ENCODE measurements around the gene SAPCD2. TPM values are rescaled to one million over a fixed set of nuclear protein-coding genes. Genes with fewer than 3 reads are reported as not detected.

Gene SAPCD2
- polyA plus RNA-seq, 4 donors = 4.5 to 8.3 (median 5.7) TPM

DNA sequence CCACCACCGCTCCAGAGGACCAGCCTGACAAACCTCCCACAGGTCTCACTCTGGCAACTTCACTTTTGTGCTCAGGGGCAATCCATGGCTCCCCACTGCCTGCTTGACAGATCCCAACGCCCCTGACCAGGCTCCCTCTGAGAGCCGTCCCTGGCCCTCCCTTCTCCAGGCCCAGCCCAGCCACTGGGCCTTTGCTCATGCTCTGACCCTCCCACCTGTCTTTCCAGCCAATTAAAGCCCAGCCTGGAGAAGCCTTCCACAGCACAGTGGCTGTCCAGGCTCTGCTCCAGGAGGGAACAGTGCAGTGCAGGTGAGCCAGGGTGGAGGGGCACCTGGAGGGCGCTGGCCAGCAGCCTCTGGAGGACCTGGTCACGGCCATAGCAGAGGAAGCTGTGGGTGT lies 19.8 kb downstream of the SAPCD2 start:
- no peak for DNase-seq (ENCODE audit: low read depth in 4 of 4, low spot score in 3 of 4)

DNA sequence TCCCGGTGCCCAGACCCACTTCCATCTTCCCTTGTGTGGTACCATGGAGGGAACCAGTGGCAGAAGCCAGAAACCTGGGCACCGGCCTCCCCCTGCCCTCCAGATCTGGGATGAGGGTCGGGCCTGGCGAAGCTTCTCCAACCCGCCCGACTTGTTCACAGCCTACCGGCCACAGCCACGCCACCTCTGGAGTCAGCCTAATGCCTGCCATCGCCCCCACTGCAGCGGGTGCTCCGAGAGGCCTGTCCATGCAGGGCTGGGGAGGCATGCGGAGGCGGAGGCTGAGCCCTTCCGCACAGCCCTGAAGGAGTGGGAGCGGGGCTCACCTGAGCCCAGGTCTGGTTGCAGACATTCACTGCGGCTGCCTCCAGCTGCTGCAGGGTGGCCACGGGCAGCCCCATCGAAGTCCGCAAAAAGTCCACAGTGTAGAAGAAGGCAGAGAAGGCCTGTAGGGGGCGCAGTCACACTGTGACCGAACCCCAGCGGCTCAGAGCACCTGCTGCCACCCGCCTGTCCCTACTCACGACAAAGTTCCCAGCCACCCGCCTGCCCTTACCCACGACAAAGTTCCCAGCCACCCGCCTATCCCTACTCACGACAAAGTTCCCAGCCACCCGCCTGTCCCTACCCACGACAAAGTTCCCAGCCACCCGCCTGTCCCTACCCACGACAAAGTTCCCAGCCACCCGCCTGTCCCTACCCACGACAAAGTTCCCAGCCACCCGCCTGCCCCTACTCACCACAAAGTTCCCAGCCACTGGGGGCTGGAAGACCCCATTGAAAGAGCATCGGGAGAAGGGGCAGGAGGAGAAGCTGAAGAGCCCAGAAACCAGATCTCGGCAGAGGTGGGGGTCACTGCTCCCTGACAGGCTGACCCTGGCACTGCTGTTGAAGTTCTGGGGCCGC lies 20.6 kb downstream of the SAPCD2 start:
- no peak for DNase-seq (ENCODE audit: low read depth in 4 of 4, low spot score in 3 of 4)

DNA sequence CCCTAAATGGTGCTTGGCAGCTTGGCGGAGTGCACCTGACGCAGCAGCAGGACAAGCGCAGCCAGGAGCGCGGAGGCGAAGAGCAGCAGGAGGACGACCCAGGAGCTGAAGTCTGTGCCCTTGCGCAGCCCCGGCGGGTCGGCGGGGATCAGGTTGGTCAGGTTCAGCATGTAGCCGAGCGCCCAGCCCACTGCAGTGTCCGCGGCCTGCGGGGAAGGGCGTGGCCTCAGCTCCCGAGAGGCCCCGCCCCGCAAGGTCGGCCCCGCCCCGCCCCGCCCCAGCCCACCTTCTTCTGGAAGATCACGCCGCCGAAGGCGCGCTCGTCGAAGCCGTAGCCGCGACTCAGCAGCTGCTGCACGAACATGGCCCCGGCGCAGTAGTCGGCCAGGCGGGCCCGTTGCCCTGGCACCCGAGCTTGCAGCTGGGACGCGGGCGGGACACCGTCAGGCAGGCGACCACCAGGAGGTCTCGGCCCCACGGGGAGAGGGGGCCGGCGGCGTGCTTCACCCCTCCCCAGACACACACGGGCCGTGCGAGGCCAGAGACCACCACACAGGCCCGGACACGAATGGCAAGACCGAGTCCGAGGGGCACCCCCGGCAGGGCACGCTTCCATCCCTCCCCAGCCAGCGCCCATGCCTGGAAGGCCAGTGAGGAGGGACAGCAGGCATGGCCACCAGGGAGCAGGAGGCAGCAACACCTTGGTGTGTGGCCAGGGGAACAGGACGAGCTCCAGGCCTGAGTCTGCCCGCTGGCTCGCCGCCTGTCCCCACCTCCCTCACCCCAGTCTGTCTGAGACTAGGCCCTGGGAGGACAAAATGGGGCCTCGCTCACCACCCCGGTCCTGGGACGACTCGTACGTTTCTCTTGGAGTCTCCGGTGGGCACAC lies 21.5 kb downstream of the SAPCD2 start:
- DNase-seq (ENCODE audit: low read depth in 4 of 4, low spot score in 3 of 4) = no peak

DNA sequence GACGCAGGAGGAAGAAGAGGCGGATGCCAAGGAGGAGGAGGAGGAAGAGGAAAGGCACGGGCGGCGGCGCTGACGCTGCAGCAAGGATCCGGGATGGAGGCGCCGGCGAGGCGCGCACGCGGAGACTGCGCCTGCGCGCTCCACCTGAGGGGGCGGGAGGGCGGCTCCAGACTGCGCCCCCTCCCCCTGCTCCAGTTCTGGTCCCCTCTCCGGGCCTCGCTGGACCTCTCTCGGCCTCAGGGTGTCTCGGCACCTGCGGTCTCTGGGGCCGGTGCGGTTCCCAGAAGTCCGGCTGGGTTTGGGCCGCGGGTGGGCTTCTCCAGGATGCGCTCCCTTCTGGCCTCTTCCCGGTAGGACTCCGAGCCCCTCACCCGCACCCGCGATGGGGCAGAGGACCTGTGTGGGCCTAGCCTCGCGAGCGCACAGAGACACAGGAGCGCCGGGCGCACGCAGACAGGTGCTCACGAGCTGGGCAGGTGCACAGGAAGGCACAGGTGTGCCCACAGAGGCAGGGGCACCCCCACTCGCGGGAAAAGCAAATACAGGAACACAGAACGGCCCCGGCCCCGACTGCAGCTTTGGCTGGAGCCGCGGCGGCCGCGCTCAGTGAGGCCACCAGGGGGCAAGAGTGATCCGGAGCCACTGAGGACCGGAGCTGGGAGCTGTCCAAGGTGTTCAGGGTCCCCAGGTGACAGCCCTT lies 24.1 kb downstream of the SAPCD2 start, which contains the start of gene NPDC1:
TSS of gene NPDC1 (minus strand) at position 90 of the 700 bp plus-strand sequence. CDS start 188 bp downstream, outside the sequence.
- no peak for DNase-seq (ENCODE audit: low read depth in 4 of 4, low spot score in 3 of 4)

DNA sequence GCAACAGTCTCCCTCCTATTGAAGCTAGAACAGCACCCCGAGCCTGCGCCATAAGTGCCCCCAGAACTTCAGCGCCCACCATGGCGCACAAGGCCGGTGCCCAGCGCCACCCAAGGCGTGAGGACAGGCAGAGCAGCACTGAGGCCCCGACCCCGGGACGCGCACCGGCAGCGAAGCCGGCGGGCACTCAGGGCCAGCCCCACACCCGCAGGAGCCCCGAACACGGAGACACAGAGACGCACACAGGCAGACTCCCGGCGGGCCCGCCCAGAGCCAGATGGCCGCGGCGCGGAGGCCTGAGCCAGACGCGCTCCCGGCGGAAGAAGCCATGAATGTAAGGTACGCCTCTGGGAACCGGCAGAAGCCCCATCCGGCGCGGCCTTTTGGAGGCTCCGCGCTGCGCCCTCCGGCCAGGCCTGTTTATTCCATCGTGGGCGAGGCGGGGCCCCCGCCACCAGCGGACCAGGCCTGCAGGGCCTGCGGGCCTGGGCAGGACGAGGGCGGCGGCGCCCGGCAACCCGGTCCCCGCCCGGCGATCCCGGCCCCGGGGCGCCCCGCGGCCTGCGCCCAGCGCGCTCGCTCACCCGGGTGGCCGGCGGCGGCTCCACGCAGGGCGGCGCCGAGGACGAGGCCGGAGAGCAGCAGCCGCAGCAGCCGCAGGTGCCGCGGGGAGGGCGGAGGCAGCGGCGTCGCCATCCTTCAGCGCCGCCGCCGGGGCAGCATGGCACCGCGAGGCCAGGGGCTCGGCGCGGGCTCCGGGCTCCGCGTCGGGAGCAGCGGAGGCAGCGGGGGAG lies 24.9 kb downstream of the SAPCD2 start:
- DNase-seq (ENCODE audit: low read depth in 4 of 4, low spot score in 3 of 4) = no peak

DNA sequence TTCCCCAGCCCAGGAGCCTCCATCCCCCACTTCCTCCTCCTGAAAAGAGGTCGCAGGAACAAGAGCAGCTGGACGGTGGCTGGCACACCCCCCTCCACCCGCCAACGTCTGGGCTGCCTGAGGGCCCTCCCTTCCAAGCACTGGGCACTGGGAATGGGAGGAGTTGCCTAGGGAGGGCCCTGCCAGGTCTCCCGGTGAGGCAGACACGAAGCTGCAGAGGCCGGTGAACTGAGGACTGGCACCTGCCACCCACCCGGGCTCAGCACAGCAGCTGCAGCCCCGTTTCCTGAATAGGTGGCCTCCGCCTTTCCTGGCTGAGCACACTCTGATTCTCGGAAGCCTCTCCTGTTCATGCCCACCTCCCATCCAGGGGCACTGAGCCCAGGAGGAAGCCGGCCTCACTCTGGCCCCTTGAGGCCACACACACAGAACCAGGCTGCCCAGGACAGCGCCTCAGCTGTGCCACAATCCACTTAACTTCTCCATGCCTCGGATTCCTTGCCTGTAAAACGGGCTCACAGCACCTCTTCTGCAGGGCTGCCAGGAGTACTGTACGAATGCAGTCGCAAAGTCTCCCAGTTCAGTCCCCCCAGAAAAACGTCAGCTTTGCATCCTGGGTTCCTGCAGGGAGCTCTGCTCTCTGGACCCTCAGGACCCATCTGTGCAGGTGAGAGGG lies 25.7 kb downstream of the SAPCD2 start:
- no peak for DNase-seq (ENCODE audit: low read depth in 4 of 4, low spot score in 3 of 4)

DNA sequence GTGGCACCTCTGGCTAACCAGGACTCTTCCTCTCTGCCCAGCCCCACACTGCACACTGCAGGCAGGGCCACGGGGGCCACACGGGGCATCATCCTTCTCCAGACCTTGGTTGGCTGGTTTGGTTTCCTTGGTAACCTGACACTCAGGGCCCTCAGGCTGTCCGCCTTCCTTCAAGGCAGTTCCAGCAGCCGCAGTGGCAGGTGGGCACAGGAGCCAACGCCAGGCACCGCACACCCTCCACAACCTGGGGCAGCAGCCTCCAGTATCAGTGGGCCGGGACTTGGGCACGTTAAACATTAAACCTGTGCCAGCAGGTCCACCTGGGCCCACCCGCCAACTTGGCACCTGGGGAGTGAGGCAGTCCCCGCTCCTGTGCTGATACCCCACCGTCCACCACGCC lies 26.3 kb downstream of the SAPCD2 start:
- no peak for DNase-seq (ENCODE audit: low read depth in 4 of 4, low spot score in 3 of 4)

DNA sequence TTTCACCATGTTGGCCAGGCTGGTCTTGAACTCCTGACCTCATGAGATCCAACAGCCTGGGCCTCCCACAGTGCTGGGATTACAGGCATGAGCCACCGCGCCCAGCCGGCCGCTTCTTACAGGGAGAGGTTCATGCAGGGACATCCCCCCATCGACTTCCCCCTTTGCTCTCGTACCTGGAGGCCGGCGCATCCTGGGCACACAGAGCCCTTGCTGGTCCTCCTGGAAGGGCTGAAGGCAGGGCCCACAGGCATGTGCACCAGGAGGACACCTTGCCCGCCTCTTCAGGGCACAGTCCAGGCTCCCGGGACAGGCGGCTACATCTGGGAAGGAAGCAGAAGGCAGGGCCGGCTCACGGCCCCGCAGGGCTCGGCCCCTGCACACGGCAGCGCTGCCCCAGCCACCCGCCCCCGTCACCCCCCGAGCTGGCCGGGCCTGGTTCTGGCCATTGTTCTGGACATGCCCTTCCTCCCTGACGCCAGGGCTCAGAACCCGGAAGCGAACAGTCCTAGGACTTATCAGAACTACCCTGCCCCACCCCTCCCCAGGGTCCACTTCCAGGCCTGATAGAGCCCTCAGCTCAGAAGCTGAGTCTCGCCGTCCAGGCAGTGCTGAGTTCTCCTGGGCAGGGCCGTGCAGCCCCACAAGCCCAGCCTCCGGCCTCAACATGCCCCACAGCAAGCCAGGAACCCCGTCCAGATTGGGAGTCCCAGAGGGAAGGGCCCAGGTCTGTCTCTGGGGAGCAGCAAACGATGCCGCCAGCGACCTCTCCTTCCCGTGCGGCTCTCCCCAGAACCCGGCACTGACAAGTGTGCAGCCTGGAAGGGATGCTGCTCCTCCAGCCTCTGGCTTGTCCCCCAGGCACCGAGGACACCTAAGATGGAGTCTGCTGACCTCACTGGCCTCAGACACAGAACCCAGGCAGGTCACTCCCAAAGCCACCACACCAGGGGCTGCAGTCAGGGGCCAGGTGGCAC lies 27.3 kb downstream of the SAPCD2 start:
- no peak for DNase-seq (ENCODE audit: low read depth in 4 of 4, low spot score in 3 of 4)

DNA sequence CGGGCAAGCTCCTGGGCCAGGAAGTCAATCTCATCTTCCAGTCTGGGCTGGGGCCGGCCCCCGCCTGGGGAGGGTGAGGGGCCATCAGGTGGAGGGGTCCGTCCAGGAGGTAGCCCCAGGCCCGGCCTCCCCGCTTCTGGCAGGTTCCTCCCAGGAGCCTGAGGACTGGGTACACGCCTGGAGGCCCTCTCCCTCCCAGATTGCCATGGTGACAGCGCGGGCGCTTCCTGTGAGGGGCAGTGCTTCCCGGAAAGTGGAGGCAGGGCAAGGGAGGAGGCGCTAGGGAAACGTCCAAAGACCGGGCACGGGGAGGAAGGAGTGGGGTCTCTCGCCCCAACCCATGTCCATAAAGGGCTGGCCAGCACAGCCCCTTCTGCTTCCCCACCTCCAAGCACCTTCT lies 29.2 kb downstream of the SAPCD2 start:
- DNase-seq (ENCODE audit: low read depth in 4 of 4, low spot score in 3 of 4) = no peak

DNA sequence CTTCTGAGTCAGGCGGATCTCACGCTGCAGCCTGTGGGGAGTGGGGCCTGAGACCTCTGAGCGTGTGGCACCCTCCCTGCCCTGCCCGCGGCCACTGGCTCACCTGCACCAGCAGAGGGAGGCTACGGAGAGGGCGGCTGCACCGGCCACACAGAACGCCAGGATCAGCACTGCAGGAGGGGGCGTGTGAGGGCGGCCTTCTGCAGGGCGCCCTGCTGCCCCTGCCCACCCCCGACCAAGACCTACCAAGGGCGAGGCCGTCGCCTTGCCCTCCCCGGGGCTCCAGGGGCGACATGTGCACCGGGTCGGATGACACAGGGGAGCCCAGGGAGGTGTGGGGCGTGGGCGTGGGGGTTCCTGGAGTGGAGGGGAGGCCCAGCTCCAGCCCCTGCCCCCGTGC lies 29.8 kb downstream of the SAPCD2 start:
- no peak for DNase-seq (ENCODE audit: low read depth in 4 of 4, low spot score in 3 of 4)

DNA sequence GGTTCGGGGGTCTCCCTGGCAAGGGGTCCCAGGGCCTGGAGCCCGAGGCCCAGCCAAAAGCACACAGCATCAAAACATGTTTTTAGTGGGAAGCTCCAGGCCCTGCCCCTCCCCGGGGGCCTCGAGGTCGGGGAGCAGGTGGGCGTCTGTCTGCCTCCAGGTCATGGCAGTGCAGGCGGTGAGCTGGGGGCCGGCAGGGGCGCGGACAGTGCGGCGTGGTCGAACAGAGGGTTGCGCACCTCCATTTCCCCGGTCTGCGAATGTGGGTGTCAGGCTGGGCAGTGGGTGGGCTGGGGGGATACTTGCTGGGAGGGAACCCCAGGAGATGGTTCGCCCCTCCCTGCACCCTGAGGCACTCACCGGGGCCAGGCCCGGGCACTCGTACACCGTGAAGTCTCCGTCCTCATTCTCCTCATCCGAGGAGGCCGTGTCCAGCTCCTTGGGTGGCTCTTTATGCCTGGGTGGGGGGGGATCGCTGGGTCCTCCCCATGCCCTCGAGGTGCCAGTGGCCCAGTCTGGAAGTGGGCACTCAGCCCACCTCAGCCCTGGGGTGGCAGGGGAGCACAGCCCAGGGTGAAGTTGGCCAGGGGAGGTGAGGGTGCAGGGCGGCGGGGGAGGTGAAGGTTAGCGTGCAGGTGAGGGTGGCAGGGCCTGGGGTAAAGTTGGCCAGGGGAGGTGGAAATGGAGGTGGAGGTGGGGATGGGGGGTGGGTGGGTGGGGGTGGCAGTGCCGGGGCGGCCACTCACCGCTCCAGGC lies 30.6 kb downstream of the SAPCD2 start:
- no peak for DNase-seq (ENCODE audit: low read depth in 4 of 4, low spot score in 3 of 4)

DNA sequence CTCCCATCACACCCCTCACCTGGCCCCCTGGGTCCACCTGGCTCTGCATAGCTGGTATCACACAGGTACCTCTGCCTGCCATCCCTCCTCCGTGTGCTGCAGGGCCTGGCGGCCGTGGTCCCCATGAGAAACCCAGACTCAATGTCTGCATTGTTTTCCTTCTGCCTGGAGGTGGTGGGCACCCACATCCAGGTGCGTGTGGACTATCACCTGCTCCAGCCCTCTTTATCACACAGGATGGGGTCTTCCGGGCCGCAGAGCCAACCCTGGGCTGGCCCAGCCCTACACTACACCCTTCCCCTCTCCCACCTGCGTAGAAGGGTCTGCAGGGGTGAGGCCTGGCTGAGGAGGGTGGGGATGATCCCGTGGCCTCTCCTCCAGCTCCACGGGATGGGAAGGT lies 31.4 kb downstream of the SAPCD2 start:
- no peak for DNase-seq (ENCODE audit: low read depth in 4 of 4, low spot score in 3 of 4)

DNA sequence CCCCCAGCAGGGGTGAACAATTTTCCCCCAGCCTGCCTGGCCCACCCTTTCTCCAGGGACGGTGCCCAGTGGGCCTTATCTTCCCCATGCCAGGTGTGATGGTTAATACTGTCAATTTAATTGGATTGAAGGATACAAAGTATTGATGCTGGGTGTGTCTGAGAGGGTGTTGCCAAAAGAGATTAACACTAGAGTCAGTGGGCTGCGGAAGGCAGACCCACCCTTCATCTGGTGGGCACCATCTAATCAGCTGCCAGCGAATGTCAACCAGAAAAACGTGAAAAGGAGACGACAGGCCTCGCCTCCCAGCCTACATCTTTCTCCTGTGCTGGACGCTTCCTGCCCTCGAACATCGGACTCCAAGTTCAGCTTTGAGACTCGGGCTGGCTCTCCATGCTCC lies 32.9 kb downstream of the SAPCD2 start:
- DNase-seq (ENCODE audit: low read depth in 4 of 4, low spot score in 3 of 4) = no peak

DNA sequence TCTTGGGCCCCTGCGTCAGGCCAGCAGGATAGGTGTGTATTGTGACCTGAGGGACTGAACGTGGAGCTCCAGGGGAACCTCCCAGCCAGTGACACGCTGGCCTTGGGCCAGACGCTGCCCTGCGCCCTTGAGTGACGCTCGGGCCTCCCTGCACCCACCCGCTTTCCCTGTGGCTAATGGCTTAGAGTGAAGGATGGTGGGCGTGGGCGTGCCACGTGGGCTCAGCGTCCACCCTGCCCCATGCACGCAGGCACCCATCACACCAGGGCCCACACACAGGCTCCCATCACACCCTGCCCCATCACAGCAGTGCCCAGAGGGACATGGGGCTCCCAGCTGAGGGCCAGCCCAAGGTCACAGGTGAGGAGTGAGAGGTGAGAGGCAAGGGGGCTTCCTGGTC lies 33.3 kb downstream of the SAPCD2 start:
- no peak for DNase-seq (ENCODE audit: low read depth in 4 of 4, low spot score in 3 of 4)

DNA sequence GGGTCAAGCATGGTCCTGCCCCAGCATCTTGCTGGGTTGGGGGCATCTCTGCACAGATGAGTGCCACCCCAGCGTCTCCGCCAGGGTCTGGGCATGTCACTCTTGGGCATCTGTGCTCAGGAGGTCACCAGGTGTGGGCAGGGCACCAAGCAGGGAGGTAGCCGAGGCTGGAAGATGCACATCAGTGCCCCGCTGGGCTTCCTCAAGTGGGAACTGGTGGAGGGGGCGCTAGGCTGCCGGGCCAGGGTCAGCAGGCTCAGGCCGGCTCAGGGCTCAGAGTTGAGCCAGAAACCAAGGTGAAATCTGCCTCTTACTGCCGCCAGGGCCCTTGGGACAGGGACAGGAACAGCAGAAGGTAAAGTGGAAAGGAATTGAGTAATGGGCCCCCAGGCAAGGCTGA lies 34.4 kb downstream of the SAPCD2 start:
- no peak for DNase-seq (ENCODE audit: low read depth in 4 of 4, low spot score in 3 of 4)

DNA sequence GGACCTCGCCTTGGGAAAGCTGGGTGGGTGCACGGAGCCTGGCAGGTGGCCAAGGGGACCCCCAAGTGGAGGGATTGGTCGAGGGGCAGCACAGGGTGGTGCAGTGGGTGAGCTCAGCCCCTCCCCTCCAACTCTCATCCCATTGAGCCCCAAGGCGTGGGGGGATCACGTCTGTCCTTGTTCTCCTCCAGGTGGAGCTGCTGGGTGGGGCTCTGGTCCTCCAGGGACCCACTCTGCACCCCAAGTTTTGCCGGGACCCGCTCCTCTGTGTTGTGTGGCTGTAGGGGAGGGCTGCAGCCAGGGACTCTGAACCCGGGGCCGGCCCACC lies 34.9 kb downstream of the SAPCD2 start:
- DNase-seq (ENCODE audit: low read depth in 4 of 4, low spot score in 3 of 4) = no peak

DNA sequence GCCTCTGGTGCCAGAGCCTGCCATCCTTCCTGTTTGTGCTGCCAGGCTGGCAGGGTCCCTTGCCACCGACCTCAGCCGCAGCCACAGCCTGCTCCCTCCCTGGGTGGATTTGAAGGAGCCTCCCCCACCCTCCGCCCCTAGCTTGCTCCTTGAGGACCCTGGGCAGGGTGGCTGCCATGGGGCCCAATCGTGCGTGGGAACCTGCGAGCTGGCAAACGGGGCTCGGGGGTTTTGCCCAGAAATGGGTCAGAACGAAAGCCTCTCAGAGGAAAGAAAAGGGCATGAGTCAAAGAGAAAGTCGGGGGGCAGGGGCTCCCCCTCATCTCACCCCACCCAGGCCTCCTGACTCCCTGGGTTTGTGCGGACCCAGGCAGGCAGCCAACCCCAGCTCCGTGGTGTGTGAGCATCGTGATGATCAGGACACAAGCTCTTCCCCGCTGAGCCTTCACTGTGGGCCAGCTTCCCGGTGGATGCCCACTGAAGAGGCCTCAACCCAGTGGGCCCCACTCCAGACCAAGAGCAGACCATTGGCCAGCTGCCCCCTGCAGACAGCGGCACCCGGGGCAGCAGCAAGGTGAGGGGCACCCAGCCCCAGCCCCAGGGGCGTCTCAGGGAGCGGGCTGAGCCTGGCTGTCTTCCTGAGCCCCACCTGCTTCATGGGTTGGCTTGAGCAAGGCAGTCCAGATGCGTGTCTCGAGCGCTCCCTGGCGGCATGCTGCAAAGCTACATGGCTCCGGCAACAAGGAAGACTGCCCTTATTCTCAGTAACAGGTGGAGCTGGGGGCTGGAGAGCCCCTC lies 35.4 kb downstream of the SAPCD2 start:
- DNase-seq (ENCODE audit: low read depth in 4 of 4, low spot score in 3 of 4) = no peak

Data from left renal pelvis (tissue), 4 donors.